Transverse colon (tissue), 4 donors: ENCODE results near the gene CFLAR.

ENCODE experiments used
- CTCF ChIP-seq, 5 experiments: fragments of 200-600 bp in 3 of 5; fragments of 450-650 bp in 2 of 5; sonication (generic) in 3 of 5; IDR thresholded peaks; 1 replicate in 2 of 5; 2 replicates in 3 of 5; pipeline ENCODE4 v1.5.1; 2016 to 2017; ENCODE audit warnings: antibody characterized with exemption in 5 of 5, inconsistent platforms in 3 of 5, mild to moderate bottlenecking in 2 of 5, moderate library complexity in 1 of 5
- POLR2A ChIP-seq: fragments of 450-650 bp; IDR thresholded peaks from one replicate; pipeline ENCODE4 v1.6.1; 2016; ENCODE audit warnings: antibody characterized with exemption, mild to moderate bottlenecking, moderate library complexity
- POLR2AphosphoS5 ChIP-seq, 3 donors: sonication (generic); formaldehyde crosslinking; IDR thresholded peaks; one replicate each; pipeline ENCODE4 v1.6.1; 2016; ENCODE audit warnings: antibody characterized with exemption in 3 of 3

- peak in 1 of 3 donors; percentile 1 for TF ChIP-seq POLR2AphosphoS5 (IDR thresholded peaks at IDR 0.05)
- TF ChIP-seq CTCF (IDR thresholded peaks at IDR 0.05) = no peak
- peak; percentile 45 for TF ChIP-seq POLR2A
Measured at GRCh38 chr2:201127152-201127511, 11.2 kb downstream of the CFLAR start.
